Measurements from ENCODE around the gene CMTM5. TPM values are rescaled to one million over a fixed set of nuclear protein-coding genes. Genes with fewer than 3 reads are reported as not detected.

Gene CMTM5
- total RNA-seq, 1 donor from 2014 or later, result not detected

DNA sequence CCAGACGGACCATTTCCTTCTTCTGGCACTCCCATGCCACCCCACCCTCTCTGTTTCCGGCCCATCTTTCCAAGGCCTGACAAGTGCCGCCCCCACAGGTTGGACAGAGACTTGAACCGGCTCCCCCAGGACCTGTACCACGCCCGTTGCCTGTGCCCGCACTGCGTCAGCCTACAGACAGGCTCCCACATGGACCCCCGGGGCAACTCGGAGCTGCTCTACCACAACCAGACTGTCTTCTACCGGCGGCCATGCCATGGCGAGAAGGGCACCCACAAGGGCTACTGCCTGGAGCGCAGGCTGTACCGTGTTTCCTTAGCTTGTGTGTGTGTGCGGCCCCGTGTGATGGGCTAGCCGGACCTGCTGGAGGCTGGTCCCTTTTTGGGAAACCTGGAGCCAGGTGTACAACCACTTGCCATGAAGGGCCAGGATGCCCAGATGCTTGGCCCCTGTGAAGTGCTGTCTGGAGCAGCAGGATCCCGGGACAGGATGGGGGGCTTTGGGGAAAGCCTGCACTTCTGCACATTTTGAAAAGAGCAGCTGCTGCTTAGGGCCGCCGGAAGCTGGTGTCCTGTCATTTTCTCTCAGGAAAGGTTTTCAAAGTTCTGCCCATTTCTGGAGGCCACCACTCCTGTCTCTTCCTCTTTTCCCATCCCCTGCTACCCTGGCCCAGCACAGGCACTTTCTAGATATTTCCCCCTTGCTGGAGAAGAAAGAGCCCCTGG, 1.2 kb upstream of the CMTM5 start:
- Mint-ChIP-seq H3K27ac (ENCODE audit: unreplicated experiment) (no peak overlapping the region), H3K4me3 (ENCODE audit: unreplicated experiment) (no peak overlapping the region), H3K9me3 (ENCODE audit: low read depth) (no peaks in the 10 kb centered on the region), H3K4me1 (ENCODE audit: low read depth) (no peaks in the 10 kb centered on the region), H3K27me3 (ENCODE audit: low read depth) (peaks cover 22% of the 10 kb centered on the region), H3K36me3 (ENCODE audit: low read depth) (no peaks in the 10 kb centered on the region)
- no peak for DNase-seq (ENCODE audit: low spot score)
- TF ChIP-seq, protein P1, sequence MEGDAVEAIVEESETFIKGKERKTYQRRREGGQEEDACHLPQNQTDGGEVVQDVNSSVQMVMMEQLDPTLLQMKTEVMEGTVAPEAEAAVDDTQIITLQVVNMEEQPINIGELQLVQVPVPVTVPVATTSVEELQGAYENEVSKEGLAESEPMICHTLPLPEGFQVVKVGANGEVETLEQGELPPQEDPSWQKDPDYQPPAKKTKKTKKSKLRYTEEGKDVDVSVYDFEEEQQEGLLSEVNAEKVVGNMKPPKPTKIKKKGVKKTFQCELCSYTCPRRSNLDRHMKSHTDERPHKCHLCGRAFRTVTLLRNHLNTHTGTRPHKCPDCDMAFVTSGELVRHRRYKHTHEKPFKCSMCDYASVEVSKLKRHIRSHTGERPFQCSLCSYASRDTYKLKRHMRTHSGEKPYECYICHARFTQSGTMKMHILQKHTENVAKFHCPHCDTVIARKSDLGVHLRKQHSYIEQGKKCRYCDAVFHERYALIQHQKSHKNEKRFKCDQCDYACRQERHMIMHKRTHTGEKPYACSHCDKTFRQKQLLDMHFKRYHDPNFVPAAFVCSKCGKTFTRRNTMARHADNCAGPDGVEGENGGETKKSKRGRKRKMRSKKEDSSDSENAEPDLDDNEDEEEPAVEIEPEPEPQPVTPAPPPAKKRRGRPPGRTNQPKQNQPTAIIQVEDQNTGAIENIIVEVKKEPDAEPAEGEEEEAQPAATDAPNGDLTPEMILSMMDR (IDR thresholded peaks at IDR 0.05), result no peak

DNA sequence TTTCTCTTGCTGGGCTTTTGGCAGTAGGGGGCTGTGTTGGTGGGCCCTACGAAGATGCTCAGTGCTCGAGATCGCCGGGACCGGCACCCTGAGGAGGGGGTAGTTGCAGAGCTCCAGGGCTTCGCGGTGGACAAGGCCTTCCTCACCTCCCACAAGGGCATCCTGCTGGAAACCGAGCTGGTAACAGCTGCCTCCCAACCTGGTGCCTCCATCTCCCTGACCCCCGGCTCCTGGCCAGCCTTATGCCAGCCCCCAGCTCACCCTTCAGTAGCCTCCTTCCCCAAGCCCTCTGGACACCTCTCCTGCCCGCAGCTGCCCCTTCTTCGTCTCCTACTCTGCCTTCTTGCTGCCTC, 328 bp downstream of the CMTM5 start:
- H3K4me1 Mint-ChIP-seq (ENCODE audit: low read depth), result no peaks in the 10 kb centered on the region
- H3K27me3 Mint-ChIP-seq (ENCODE audit: low read depth), result peaks cover 28% of the 10 kb centered on the region
- no peak overlapping the region for H3K27ac Mint-ChIP-seq (ENCODE audit: unreplicated experiment)
- TF ChIP-seq, protein P1 (IDR thresholded peaks at IDR 0.05), result no peak
- no peak overlapping the region for H3K4me3 Mint-ChIP-seq (ENCODE audit: unreplicated experiment)
- H3K36me3 Mint-ChIP-seq (ENCODE audit: low read depth), result no peaks in the 10 kb centered on the region
- H3K9me3 Mint-ChIP-seq (ENCODE audit: low read depth), result no peaks in the 10 kb centered on the region
- no peak for DNase-seq (ENCODE audit: low spot score)

DNA sequence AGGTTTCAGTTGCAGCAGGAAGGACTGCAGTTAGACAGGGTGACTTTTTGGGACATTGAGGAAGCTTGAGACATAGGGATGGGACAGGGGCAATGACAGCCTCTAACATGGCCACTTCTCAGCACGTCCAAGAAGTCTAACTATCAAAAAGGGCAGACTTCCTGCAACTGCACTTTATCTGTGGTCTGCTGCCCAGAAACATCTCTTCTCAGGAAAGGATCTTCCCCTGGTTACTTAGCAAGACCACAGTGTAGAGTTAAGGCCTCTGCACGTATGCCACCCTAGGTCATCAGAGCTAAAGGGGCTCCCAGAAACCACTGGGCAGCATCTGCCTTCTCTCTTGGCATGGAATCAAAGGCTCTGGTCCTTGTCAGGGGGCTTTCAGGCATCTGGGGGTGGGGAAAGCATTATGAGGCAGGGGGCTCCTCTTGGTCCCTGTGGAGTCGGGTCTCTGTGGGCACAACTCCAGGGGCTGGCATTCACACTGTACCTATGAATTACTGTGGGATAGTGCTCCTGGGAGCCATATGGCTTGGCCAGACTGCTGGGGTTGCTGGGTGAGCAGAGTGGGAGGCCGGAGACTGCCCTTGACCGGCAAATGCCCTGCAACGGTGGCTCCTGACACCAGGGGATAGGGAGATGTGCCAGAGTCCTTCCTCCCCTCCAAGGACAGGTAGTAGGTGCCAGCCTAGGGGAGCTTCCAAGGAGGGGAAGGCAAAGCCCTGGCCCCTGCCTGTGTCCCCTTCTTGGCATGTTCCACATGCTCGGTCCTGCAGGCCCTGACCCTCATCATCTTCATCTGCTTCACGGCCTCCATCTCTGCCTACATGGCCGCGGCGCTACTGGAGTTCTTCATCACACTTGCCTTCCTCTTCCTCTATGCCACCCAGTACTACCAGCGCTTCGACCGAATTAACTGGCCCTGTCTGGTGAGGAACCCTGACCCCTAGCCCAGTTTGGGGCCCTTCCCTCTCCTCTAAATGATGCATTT, 1.0 kb downstream of the CMTM5 start:
- Mint-ChIP-seq H3K27me3 (ENCODE audit: low read depth) (peaks cover 35% of the 10 kb centered on the region), H3K4me1 (ENCODE audit: low read depth) (no peaks in the 10 kb centered on the region), H3K27ac (ENCODE audit: unreplicated experiment) (no peak overlapping the region), H3K9me3 (ENCODE audit: low read depth) (no peaks in the 10 kb centered on the region), H3K36me3 (ENCODE audit: low read depth) (no peaks in the 10 kb centered on the region), H3K4me3 (ENCODE audit: unreplicated experiment) (no peak overlapping the region)
- TF ChIP-seq, protein P1 (IDR thresholded peaks at IDR 0.05), result no peak
- no peak for DNase-seq (ENCODE audit: low spot score)

DNA sequence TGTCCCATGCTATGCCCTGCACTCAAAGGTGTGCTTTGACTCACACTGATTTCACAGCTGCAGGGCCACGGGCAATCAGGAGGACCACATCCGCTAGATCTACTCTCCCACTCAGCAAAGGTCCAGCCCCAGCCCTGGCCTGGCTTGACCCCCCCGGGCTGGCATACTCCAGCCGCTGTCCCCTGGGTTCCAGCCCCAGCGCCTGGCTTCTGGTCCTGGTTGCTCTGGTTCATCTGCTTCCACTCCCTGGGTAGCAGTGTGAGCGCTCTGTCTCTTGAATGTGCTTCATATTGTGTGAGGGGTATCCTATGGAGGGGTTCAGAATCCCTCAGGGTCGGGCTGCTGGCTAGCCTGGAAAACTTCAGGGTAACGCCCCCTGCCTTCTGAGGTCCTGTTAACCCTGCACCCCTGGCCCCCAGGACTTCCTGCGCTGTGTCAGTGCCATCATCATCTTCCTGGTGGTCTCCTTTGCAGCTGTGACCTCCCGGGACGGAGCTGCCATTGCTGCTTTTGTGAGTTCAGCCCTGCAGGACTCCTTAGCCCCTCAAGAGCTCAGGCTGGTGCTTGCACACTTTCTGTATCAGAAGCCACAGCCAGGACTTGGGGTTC, 1.9 kb downstream of the CMTM5 start:
- Mint-ChIP-seq H3K4me3 (ENCODE audit: unreplicated experiment) (no peak overlapping the region), H3K9me3 (ENCODE audit: low read depth) (no peaks in the 10 kb centered on the region), H3K27ac (ENCODE audit: unreplicated experiment) (no peak overlapping the region), H3K27me3 (ENCODE audit: low read depth) (peaks cover 40% of the 10 kb centered on the region), H3K36me3 (ENCODE audit: low read depth) (no peaks in the 10 kb centered on the region), H3K4me1 (ENCODE audit: low read depth) (no peaks in the 10 kb centered on the region)
- no peak for DNase-seq (ENCODE audit: low spot score)
- TF ChIP-seq, protein P1 (IDR thresholded peaks at IDR 0.05), result no peak
